Activated naive CD8-positive, alpha-beta T cell (primary cell): ENCODE results near the gene ELAPOR1.
A peak's percentile ranks its signal among the peaks of the same experiment; 100 is the strongest.

Experiments used
- H3K27ac Mint-ChIP-seq: one replicate; pipeline ENCODE4 v1.8.0; 2021; ENCODE audit warnings: mixed read lengths
- H3K27me3 Mint-ChIP-seq: one replicate; pipeline ENCODE4 v1.8.0; 2021; ENCODE audit warnings: mixed read lengths
- H3K36me3 Mint-ChIP-seq: one replicate; pipeline ENCODE4 v1.8.0; 2021; ENCODE audit warnings: mixed read lengths
- H3K4me1 Mint-ChIP-seq: one replicate; pipeline ENCODE4 v1.8.0; 2021; ENCODE audit warnings: low read depth, mixed read lengths
- H3K4me3 Mint-ChIP-seq: one replicate; pipeline ENCODE4 v1.8.0; 2021; ENCODE audit warnings: mild to moderate bottlenecking, mixed read lengths
- H3K9me3 Mint-ChIP-seq: one replicate; pipeline ENCODE4 v1.8.0; 2021; ENCODE audit warnings: low read depth, mixed read lengths

The ELAPOR1 gene, protein sequence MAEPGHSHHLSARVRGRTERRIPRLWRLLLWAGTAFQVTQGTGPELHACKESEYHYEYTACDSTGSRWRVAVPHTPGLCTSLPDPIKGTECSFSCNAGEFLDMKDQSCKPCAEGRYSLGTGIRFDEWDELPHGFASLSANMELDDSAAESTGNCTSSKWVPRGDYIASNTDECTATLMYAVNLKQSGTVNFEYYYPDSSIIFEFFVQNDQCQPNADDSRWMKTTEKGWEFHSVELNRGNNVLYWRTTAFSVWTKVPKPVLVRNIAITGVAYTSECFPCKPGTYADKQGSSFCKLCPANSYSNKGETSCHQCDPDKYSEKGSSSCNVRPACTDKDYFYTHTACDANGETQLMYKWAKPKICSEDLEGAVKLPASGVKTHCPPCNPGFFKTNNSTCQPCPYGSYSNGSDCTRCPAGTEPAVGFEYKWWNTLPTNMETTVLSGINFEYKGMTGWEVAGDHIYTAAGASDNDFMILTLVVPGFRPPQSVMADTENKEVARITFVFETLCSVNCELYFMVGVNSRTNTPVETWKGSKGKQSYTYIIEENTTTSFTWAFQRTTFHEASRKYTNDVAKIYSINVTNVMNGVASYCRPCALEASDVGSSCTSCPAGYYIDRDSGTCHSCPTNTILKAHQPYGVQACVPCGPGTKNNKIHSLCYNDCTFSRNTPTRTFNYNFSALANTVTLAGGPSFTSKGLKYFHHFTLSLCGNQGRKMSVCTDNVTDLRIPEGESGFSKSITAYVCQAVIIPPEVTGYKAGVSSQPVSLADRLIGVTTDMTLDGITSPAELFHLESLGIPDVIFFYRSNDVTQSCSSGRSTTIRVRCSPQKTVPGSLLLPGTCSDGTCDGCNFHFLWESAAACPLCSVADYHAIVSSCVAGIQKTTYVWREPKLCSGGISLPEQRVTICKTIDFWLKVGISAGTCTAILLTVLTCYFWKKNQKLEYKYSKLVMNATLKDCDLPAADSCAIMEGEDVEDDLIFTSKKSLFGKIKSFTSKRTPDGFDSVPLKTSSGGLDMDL

DNA sequence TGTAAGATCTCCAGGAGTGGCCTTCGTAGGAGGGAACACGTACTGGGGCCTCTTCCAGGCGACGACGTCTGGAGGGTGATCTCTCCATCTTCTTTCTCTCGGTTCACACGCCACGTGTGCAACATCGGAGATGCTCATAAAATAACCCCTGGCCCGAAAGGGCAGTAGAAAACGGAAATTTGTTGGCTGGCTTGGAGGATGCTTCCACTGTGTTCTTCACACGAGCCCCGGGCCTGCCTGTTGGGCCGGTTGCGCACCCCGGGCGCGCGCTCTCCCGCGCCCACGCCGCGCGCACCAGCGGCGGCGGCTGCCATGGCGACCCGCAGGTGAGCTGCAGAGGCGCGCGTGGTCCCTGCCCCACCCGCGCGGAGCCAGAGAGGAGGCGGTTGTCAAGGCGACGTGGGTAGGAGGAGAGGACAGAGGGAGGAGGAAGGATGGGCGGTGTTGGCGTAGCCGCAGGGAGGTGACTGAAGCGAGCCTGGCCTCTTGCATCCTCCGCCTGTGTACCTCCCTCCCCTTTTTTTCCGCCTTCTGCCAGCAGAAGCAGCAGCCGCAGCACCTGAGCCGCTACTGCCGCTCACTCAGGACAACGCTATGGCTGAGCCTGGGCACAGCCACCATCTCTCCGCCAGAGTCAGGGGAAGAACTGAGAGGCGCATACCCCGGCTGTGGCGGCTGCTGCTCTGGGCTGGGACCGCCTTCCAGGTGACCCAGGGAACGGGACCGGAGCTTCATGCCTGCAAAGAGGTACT, at the start of gene ELAPOR1:
Gene ELAPOR1, plus strand, starts transcription at position 526 of the 752 bp plus-strand sequence. Its CDS starts 69 bp downstream, at position 595.
- Mint-ChIP-seq H3K4me3 (peak within 1 kb of the TSS; percentile 86), H3K27ac (peak within 1 kb of the TSS; percentile 79), H3K4me1 (peaks cover 49% of the 10 kb centered on the region), H3K9me3 (no peaks in the 10 kb centered on the region), H3K27me3 (no peaks in the 10 kb centered on the region), H3K36me3 (peaks cover 7% of the 10 kb centered on the region)

DNA sequence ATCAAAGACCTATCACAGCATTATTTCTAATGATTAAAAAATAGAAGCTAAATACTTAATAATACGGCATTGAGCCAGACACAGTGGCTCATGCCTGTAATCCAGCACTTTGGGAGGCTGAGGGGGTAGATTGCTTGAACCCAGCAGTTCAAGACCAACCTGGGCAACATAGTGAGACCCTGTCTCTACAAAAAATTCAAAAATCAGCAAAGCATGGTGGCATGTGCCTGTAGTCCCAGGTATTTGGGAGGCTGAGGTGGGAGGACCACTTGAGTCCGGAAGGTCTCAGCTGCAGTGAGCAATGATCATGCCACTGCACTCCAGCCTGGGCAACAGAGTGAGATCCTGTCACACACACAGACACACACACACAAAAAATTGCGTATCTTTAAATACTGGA, 48.8 kb upstream of the ELAPOR1 start:
- H3K27me3 Mint-ChIP-seq = no peaks in the 10 kb centered on the region
- no peaks in the 10 kb centered on the region for H3K9me3 Mint-ChIP-seq
- H3K4me3 Mint-ChIP-seq = no peak overlapping the region
- no peak overlapping the region for H3K27ac Mint-ChIP-seq
- no peaks in the 10 kb centered on the region for H3K4me1 Mint-ChIP-seq
- peaks cover 2% of the 10 kb centered on the region for H3K36me3 Mint-ChIP-seq

DNA sequence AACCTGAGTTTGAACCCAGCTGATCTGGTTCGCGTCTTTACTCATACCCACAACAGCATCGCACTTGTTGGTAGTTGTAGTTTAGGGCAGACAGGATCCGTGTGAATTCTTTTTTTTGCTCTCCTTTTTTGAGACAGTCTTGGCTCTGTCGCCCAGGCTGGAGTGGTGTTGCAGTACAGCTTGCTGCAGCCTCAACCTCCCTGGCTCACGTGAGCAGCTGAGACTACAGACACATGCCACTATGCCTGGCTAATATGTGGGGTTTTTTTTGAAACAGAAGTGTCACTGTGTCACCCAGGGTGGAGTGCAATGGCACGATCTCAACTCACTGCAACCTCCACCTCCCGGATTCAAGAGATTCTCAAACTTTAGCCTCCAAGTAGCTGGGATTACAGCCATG, 46.0 kb upstream of the ELAPOR1 start:
- Mint-ChIP-seq H3K4me1 (peaks cover 3% of the 10 kb centered on the region), H3K4me3 (no peak overlapping the region), H3K9me3 (no peaks in the 10 kb centered on the region), H3K27me3 (no peaks in the 10 kb centered on the region), H3K36me3 (peaks cover 4% of the 10 kb centered on the region), H3K27ac (no peak overlapping the region)

DNA sequence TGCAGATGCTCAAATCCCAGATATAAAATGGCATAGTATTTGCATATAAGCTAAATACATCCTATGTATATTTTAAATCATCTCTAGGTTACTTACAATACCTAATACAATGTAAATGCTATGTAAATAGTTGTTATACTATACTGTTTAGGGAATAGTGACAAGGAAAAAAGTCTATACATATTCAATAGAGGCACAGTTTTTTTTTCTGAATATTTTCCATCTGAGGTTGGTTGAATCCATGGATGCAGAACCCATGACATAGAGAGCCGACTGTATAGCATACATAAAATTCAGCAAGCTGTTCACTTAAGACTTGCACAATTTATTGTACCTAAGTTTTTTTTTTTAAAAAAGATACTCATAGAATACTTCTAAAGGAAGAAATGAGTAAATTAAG, 44.6 kb upstream of the ELAPOR1 start:
- Mint-ChIP-seq H3K27ac (no peak overlapping the region), H3K4me1 (peaks cover 7% of the 10 kb centered on the region), H3K4me3 (no peak overlapping the region), H3K27me3 (no peaks in the 10 kb centered on the region), H3K9me3 (no peaks in the 10 kb centered on the region), H3K36me3 (peaks cover 4% of the 10 kb centered on the region)

DNA sequence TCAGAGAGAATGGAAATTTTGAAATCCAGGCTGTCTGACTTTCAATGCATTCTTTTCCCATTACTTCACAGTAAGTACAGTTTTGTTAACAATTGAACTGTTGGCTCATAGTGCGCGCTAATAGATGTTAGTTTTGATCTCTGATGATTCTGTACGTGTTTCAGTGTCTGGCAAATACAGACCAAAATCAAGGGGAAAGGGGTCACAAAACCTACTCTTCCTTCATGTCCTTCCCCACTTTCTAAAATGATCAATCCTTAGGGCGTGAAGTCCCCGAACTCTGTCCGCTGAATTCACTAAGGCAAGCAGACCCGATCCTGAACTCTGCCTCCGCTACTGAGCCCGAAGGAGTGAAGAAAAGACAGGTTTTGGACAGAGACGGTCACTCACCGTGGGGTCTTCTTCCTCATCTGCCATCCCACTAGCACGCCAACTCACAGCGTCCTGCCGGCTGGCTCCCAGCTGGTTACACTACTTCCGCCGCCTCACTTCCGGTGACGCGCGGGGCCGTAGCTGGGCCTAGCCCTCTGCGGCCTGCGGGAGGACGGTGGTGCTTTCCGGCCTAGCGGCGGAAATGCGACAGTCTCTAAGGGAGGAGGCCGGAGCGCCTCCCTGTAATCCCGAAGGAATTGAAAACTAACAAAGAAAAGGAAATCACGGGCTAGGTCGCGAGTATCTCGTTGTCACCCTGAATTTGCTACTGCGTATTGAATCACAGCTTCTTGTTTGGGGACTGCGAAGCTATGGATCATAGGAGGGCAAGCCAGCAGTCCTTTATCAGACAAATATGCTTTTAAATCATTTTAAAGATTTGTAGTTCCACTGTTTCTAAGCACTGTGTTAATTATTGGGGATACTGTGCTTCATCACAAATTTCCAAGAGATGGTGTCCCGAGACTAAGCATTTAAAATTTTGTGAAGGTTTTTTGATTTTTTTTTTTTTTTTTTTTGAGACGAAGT, 38.1 kb upstream of the ELAPOR1 start, which contains the start of gene TAF13:
Gene TAF13, minus strand, starts transcription at position 473 of the 960 bp plus-strand sequence. Its CDS starts 56 bp downstream, at position 417.
- H3K36me3 Mint-ChIP-seq = no peaks in the 10 kb centered on the region
- H3K9me3 Mint-ChIP-seq = no peaks in the 10 kb centered on the region
- H3K27me3 Mint-ChIP-seq = no peaks in the 10 kb centered on the region
- H3K27ac Mint-ChIP-seq = peak within 1 kb of the TSS; percentile 87
- peak within 1 kb of the TSS; percentile 99 for H3K4me3 Mint-ChIP-seq
- H3K4me1 Mint-ChIP-seq = peaks cover 18% of the 10 kb centered on the region

DNA sequence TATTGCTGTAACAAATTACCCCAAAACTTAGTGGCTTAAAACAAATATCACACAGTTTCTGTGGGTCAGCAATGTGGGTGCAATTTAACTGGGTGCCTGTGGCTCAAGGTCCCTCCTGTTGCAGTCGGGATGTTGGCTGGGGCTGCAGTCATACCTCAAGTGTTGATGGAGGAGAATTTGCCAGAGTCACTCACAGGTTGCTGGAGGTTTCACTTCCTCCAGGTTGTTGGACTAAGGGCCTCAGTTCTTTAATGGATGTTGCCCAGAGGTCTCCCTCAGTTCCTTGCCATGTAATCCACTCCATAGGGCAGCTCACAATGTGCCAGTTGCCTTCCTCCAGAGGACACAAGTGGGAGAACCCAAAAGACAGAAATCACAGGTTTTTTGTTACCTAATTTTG, 35.6 kb upstream of the ELAPOR1 start:
- Mint-ChIP-seq H3K9me3 (no peaks in the 10 kb centered on the region), H3K4me3 (no peak overlapping the region), H3K4me1 (peaks cover 16% of the 10 kb centered on the region), H3K27me3 (no peaks in the 10 kb centered on the region), H3K36me3 (no peaks in the 10 kb centered on the region), H3K27ac (no peak overlapping the region)

DNA sequence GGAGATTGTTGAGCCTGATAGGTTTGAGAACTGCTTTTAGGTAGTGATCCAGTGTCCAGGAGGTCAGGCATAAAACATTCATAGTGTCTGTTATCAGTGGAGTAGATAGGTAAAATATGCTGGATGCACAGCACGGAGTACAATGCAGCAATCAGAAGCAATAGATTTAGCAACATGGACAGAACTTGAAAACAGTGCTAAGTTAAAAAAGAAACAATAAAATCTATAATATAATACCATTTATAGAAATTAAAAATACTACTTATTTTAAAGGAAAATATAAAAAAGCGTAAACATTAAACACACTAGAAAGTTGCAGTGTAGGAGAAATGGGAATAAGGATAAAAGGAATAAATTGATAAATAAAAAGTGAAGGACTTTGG, 34.7 kb upstream of the ELAPOR1 start:
- Mint-ChIP-seq H3K36me3 (no peaks in the 10 kb centered on the region), H3K4me3 (no peak overlapping the region), H3K4me1 (peaks cover 15% of the 10 kb centered on the region), H3K27me3 (no peaks in the 10 kb centered on the region), H3K27ac (no peak overlapping the region), H3K9me3 (no peaks in the 10 kb centered on the region)

DNA sequence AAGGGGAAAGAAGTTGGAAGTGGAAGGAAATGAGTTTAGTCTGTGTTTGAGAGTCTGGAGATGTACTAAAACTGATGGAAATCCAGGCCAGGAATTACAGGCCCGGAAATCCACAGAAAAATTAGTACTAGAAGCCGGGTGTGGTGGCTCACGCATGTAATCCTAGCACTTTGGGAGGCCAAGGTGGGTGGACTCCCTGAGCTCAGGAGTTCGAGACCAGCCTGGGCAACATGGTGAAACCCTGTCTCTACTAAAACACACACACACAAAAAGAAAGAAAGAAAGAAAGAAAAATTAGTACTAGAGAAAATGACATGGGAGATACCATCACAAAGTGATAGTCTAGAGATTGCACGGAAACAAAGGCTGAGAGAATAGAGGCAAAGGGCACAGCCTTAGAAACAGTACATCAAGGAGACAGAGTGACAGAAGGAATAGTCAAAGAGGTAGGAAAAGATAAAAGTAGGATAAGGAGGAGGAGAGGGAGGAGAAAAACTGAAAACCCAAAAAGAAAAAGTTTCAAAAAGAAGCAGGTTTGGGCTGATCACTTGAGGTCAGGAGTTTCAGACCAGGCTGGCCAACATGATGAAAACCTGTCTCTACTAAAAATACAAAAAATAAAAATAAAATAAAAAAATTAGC, 33.4 kb upstream of the ELAPOR1 start:
- no peak overlapping the region for H3K27ac Mint-ChIP-seq
- no peaks in the 10 kb centered on the region for H3K9me3 Mint-ChIP-seq
- no peak overlapping the region for H3K4me3 Mint-ChIP-seq
- no peaks in the 10 kb centered on the region for H3K36me3 Mint-ChIP-seq
- no peaks in the 10 kb centered on the region for H3K27me3 Mint-ChIP-seq
- H3K4me1 Mint-ChIP-seq = peaks cover 7% of the 10 kb centered on the region

DNA sequence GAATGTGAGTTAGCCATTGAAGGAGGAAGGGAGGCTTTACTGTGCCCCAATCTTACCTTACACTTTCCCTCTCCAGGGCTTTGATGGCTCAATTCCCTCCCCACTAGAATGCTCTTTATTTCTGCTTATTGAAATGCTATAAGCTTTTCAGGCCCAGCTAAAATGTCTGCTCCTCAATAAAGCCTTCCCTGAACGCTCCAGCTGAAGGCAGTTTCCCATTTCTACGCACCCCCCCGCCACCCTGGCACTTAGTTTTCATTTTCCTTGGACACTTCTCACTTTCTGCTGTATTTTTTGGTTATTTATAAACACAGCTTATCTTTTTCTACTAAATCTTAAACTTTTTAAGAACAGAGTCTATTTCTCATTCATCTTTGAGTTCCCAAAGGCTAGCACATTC, 30.4 kb upstream of the ELAPOR1 start:
- no peak overlapping the region for H3K27ac Mint-ChIP-seq
- H3K4me3 Mint-ChIP-seq = no peak overlapping the region
- no peaks in the 10 kb centered on the region for H3K4me1 Mint-ChIP-seq
- H3K36me3 Mint-ChIP-seq = no peaks in the 10 kb centered on the region
- H3K9me3 Mint-ChIP-seq = no peaks in the 10 kb centered on the region
- no peaks in the 10 kb centered on the region for H3K27me3 Mint-ChIP-seq

DNA sequence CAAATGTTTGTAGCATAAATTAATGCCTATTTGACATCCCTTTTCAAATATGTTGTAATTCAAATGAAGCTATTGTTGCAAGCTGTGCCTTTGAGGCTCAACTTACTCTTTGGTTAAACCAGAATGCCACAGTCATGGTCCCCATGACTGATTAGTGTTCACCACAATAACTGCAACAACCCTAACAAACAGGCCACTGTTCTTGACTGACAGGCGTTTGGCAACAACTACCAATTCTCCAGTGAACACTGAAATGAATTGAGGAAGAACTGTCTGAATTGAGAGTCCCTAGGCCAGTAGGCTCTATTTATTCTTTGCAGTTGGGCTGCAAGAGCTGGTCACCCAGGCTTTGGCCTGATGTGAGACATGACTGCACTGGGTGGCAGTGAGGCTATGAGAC, 30.0 kb upstream of the ELAPOR1 start:
- no peak overlapping the region for H3K4me3 Mint-ChIP-seq
- H3K9me3 Mint-ChIP-seq = no peaks in the 10 kb centered on the region
- no peaks in the 10 kb centered on the region for H3K36me3 Mint-ChIP-seq
- H3K27ac Mint-ChIP-seq = no peak overlapping the region
- H3K4me1 Mint-ChIP-seq = no peaks in the 10 kb centered on the region
- no peaks in the 10 kb centered on the region for H3K27me3 Mint-ChIP-seq

DNA sequence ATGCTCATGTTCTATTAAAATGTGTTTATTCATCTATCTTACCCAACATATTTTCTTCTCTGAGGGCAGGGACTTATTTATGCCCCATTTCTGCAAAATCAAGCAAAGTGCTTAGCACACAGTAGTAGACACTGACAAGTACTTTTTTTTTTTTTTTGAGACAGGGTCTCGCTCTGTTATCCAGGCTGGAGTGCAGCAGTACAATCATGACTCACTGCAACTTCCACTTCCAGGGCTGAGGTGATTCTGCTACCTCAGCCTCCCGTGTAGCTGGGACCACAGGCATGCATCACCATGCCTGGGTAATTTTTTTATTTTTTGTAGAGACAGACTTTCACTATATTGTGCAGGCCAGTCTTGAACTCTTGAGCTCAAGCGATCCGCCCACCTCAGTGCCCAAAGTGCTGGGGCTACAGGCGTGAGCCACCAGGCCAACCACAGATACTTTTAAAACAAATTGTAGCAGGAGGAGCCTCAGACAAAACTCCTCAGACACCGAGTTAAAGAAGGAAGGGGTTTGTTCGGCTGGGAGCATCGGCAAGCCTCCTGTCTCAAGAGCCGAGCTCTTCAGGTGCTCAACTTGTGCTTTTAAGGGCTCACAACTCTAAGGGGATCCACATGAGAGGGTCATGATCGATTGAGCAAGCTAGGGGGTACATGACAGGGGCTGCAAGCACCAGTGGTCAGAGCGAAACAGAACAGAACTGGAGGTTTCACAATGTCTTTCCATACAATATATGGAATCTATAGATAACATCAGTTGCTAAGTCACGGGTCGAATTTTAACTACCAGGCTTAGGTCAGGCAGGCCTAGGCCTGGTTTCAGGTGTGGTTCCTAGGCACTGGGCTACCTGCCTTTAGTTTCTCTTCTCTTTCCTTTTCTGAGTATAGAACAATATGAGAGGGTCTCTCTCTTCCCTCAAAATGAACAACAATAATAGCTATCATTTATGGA, 29.1 kb upstream of the ELAPOR1 start:
- Mint-ChIP-seq H3K4me3 (no peak overlapping the region), H3K4me1 (peaks cover 4% of the 10 kb centered on the region), H3K9me3 (no peaks in the 10 kb centered on the region), H3K27me3 (no peaks in the 10 kb centered on the region), H3K36me3 (no peaks in the 10 kb centered on the region), H3K27ac (no peak overlapping the region)

DNA sequence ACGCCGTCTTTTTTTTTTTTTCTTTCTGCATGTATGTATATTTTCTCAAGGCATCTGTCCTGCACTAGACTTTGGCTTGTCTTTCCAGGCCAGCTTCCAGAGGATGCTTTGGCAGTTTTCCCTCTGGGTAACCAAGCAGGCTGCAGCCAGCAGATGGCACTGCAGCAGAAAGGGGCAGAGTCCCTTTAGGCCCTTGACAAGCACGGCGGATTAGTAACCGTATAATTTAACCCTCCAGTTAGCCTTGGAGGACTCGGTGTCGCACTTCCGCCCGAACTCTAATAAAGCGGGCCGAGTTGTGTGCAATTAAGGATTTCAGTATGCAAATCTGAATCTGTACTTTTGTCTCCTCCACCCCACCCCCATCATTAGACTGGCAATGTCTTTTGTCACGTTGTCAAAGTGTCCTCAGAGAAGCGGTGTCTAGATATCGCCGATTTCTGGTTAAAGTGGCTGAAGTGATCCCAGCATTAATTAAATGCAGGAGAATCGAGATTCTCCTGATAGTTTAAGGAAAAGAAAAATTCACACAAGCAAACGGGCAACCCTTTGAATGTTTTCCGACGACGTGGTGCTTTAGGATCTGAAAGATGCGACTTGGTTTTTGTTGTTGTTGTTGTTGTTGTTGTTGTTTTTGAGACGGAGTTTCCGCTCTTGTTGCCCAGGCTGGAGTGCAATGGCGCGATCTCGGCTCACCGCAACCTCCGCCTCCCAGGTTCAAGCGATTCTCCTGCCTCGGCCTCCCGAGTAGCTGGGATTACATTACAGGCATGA, 24.5 kb upstream of the ELAPOR1 start:
- Mint-ChIP-seq H3K4me3 (peak overlapping the region; percentile 92), H3K9me3 (no peaks in the 10 kb centered on the region), H3K27me3 (no peaks in the 10 kb centered on the region), H3K4me1 (peaks cover 32% of the 10 kb centered on the region), H3K36me3 (no peaks in the 10 kb centered on the region), H3K27ac (peak overlapping the region; percentile 46)
